Subcutaneous abdominal adipose tissue (tissue), 5 donors: Measurements from ENCODE around the gene PTGER4.
A peak's percentile ranks its signal among the peaks of the same experiment; 100 is the strongest.
"Not testable (repeated sequence)": the region's sequence is repeated elsewhere in the genome, so short reads cannot be mapped to it uniquely, and the experiment has no call there.

Experiments used
- H3K27ac ChIP-seq: one replicate; pipeline ENCODE4 v1.7.0; 2013; ENCODE audit warnings: low read depth, mild to moderate bottlenecking, inconsistent platforms, low read length, moderate library complexity
- H3K27me3 ChIP-seq, 5 donors: one replicate each; pipeline ENCODE4 v1.7.0; 2013; ENCODE audit warnings: low read length in 5 of 5, inconsistent platforms in 1 of 5; ENCODE audit not compliant: control insufficient read depth in 5 of 5, insufficient read depth in 4 of 5
- H3K36me3 ChIP-seq, 5 donors: one replicate each; pipeline ENCODE4 v1.7.0; 2013; ENCODE audit warnings: low read length in 5 of 5; ENCODE audit not compliant: control insufficient read depth in 5 of 5, insufficient read depth in 5 of 5
- H3K4me1 ChIP-seq, 5 donors: one replicate each; pipeline ENCODE4 v1.7.0; 2013; ENCODE audit warnings: low read length in 5 of 5, mild to moderate bottlenecking in 3 of 5, moderate library complexity in 1 of 5; ENCODE audit not compliant: control insufficient read depth in 5 of 5, insufficient read depth in 5 of 5
- H3K4me3 ChIP-seq, 5 donors: one replicate each; pipeline ENCODE4 v1.7.0; 2013; ENCODE audit warnings: low read length in 5 of 5, low read depth in 1 of 5
- H3K9ac ChIP-seq, 5 donors: one replicate each; pipeline ENCODE4 v1.7.0; 2013; ENCODE audit warnings: low read length in 5 of 5, mild to moderate bottlenecking in 4 of 5, moderate library complexity in 3 of 5
- H3K9me3 ChIP-seq, 5 donors: one replicate each; pipeline ENCODE4 v1.7.0; 2013; ENCODE audit warnings: low read length in 5 of 5; ENCODE audit not compliant: control insufficient read depth in 5 of 5
- donor health status: healthy.
- donor health status: healthy.
- donor health status: healthy.
- donor health status: healthy.
- donor health status: healthy.

The PTGER4 gene

GRCh38 chr5:40688127-40688761 is 8.5 kb downstream of the PTGER4 start:
- Histone ChIP-seq H3K27ac (peak overlapping the region; percentile 69), H3K9ac (peak overlapping the region in 4 of 5 donors; percentile 12 to 62 (median 40))

GRCh38 chr5:40688996-40689395 is 9.3 kb downstream of the PTGER4 start:
- Histone ChIP-seq H3K4me3 (no peak overlapping the region), H3K36me3 (peaks cover 8 to 30% (median 17%) of the 10 kb centered on the region in 5 donors), H3K9ac (peak overlapping the region in 2 of 5 donors; percentile 29 to 50), H3K9me3 (no peaks in the 10 kb centered on the region), H3K4me1 (peaks cover 1 to 60% (median 53%) of the 10 kb centered on the region in 5 donors), H3K27me3 (no peaks in the 10 kb centered on the region), H3K27ac (peak overlapping the region; percentile 69)

More at GRCh38 chr5:40688127-40688761, 8.5 kb downstream of the PTGER4 start:
- no peaks in the 10 kb centered on the region for H3K27me3 ChIP-seq
- no peaks in the 10 kb centered on the region for H3K9me3 ChIP-seq
- H3K4me3 ChIP-seq = peak overlapping the region in 4 of 5 donors; percentile 4 to 37 (median 16)
- peaks cover 5 to 26% (median 17%) of the 10 kb centered on the region in 5 donors for H3K36me3 ChIP-seq
- H3K4me1 ChIP-seq = peaks cover 1 to 66% (median 60%) of the 10 kb centered on the region in 5 donors

DNA sequence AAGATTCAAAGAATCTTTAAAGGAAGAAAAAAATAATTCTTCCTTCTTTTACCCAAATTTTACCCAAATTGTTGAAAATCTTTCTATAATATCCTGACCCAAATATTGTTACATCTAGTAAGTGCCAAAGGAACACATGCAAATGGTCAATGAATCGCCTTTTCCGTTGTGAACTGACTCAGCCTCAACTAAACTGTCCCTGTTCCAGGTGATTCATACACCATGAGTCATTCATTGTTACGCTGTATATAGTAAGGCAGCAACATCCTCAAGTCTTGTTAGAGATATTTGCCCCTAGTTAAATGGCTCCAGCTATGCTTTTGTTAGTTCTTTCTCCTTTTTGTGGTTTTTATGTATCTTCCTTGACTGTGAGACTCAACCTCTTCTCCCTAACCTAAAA is 9.7 kb downstream of the PTGER4 start:
- H3K36me3 ChIP-seq = peaks cover 8 to 34% (median 21%) of the 10 kb centered on the region in 5 donors
- peak overlapping the region; percentile 69 for H3K27ac ChIP-seq
- peaks cover 1 to 56% (median 49%) of the 10 kb centered on the region in 5 donors for H3K4me1 ChIP-seq
- no peak overlapping the region for H3K4me3 ChIP-seq
- no peaks in the 10 kb centered on the region for H3K27me3 ChIP-seq
- H3K9ac ChIP-seq = peak overlapping the region in 1 of 5 donors; percentile 29
- no peaks in the 10 kb centered on the region for H3K9me3 ChIP-seq

DNA sequence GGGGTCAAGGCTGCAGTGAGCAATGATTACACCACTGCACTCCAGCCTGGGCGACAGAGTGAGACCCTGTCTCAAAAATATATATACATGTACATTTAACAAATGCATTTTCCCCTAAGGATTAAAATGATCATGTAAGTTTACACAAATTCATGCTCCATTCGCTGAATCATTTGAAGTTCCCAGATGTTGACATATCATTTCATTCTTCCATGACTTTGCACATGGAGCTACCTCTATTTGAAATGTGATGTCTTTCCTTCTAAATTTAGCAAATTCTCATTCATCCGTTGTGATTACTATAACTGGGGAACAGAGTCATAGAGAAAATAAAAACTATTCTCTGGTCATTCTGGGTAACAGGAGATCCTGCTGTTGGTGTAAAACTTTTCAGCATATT is 10.6 kb downstream of the PTGER4 start:
- Histone ChIP-seq H3K27me3 (no peaks in the 10 kb centered on the region), H3K4me3 (no peak overlapping the region), H3K9ac (peak overlapping the region in 1 of 5 donors; percentile 16), H3K4me1 (peaks cover 1 to 47% (median 41%) of the 10 kb centered on the region in 5 donors), H3K9me3 (no peaks in the 10 kb centered on the region), H3K36me3 (peaks cover 7 to 35% (median 24%) of the 10 kb centered on the region in 5 donors), H3K27ac (peak overlapping the region; percentile 18)

- Histone ChIP-seq H3K27ac (no peak overlapping the region), H3K9me3 (no peaks in the 10 kb centered on the region), H3K27me3 (no peaks in the 10 kb centered on the region), H3K4me1 (peaks cover 1 to 31% (median 25%) of the 10 kb centered on the region in 5 donors), H3K9ac (no peak overlapping the region), H3K36me3 (peaks cover 7 to 35% (median 24%) of the 10 kb centered on the region in 5 donors), H3K4me3 (no peak overlapping the region)
These were observed 12.2 kb downstream of the PTGER4 start for GRCh38 chr5:40691894-40692293.

DNA sequence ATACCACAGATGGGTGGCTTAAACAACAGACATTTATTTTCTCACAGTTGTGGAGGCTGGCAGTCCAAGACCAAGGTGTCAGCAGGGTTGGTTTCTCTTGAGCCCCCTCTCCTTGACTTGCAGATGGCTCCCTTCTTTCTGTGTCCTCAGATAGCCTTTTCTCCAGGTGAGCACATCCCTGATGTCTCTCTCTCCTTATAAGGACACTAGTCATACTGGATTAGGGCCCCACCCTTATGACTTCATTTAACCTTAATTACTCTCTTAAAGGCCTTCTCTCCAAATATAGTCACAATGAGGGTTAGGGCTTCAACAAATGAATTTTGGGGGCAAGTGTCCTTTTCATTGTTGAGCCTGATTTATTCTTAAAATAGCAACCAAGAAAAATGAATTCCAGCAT is 14.7 kb downstream of the PTGER4 start:
- Histone ChIP-seq H3K27ac (no peak overlapping the region), H3K4me1 (peaks cover under 1 to 11% (median 4%) of the 10 kb centered on the region in 5 donors), H3K27me3 (no peaks in the 10 kb centered on the region), H3K36me3 (peaks cover 16 to 35% (median 24%) of the 10 kb centered on the region in 5 donors), H3K9me3 (no peaks in the 10 kb centered on the region), H3K9ac (no peak overlapping the region), H3K4me3 (no peak overlapping the region)

DNA sequence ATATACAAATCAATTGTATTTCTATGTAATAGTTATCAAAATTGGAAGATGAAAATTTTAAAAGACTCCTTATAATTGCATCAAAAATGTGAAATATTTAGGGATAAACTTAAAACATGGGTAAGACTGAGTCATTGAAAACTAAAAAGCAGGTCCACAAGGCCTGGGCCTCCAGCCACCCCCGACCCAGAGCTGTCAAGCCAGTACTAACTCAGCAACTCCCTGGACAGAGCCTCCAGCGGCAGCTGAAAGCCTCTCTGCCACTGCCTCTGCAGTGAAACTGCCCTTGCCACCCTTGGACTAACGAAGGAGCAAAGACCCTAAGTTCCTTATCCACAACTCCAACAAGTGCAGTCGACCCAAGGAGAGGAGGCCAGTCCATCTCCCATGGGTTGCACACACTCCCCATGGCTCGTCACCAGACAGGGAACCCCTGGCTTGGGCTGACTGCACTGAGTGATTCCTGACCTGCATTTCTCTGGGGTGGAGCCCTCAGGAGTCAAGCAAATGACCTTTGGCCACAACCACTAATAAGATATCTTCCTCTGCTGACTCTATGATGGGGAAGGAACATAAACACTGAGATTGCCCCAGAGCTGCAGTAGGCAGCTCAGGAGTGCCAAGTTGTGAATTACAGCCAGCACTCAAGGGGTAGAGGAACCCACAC is 20.5 kb downstream of the PTGER4 start:
- peaks cover 2 to 20% (median 9%) of the 10 kb centered on the region in 5 donors for H3K9me3 ChIP-seq
- no peaks in the 10 kb centered on the region for H3K4me1 ChIP-seq
- H3K27me3 ChIP-seq = no peaks in the 10 kb centered on the region
- H3K36me3 ChIP-seq = peaks cover 0 to 21% (median 6%) of the 10 kb centered on the region in 5 donors
- H3K9ac ChIP-seq = no peak overlapping the region
- no peak overlapping the region for H3K4me3 ChIP-seq
- H3K27ac ChIP-seq = no peak overlapping the region

GRCh38 chr5:40702027-40702426 is 22.3 kb downstream of the PTGER4 start:
- not testable (repeated sequence) for H3K27ac ChIP-seq, H3K4me1 ChIP-seq, H3K27me3 ChIP-seq, H3K9ac ChIP-seq, H3K4me3 ChIP-seq
- Histone ChIP-seq H3K36me3 (peaks cover 0 to 22% (median 6%) of the 10 kb centered on the region in 5 donors), H3K9me3 (peaks cover 2 to 25% (median 11%) of the 10 kb centered on the region in 5 donors)

DNA sequence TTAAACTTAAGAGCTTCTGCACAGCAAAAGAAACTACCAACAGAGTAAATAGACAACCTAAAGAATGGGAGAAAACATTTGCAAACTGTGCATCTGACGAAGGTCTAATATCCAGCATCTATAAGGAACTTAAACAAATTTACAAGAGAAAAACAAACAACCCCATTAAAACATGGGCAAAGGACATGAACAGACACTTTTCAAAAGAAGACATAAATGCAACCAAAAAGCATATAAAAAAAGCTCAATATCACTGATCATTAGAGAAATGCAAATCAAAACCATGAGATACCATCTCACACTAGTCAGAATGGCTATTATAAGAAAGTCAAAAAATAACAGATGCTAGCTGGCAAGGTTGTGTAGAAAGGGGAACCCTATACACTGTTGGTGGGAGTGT is 25.8 kb downstream of the PTGER4 start:
- H3K4me3 ChIP-seq, H3K27me3 ChIP-seq, H3K9ac ChIP-seq, H3K4me1 ChIP-seq, H3K36me3 ChIP-seq, H3K27ac ChIP-seq: not testable (repeated sequence)
- H3K9me3 ChIP-seq = peaks cover 2 to 20% (median 11%) of the 10 kb centered on the region in 5 donors

DNA sequence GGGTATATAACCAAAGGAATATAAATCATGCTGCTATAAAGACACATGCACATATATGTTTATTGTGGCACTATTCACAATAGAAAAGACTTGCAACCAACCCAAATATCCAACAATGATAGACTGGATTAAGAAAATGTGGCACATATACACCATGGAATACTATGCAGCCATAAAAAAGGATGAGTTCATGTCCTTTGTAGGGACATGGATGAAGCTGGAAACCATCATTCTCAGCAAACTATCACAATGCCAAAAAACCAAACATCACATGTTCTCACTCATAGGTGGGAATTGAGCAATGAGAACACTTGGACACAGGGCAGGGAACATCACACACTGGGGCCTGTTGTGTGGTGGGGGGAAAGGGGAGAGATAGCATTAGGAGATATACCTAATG is 30.9 kb downstream of the PTGER4 start:
- not testable (repeated sequence) for H3K9me3 ChIP-seq, H3K4me3 ChIP-seq, H3K4me1 ChIP-seq

More for the DNA sequence above, 30.9 kb downstream of the PTGER4 start:
- not testable (repeated sequence) for H3K36me3 ChIP-seq, H3K9ac ChIP-seq, H3K27ac ChIP-seq, H3K27me3 ChIP-seq
